H1 (cell line): Measurements from ENCODE around the gene BCAS4. TPM values are rescaled to one million over a fixed set of nuclear protein-coding genes. Genes with fewer than 3 reads are reported as not detected.

Experiments
- CTCF ChIA-PET: fragments of 300-600 bp; sonication (Branson Sonifier 250); formaldehyde crosslinking; loops from one replicate; lab custom pipeline; 2021; ENCODE audit not compliant: partially characterized antibody; lab: Charles Lee
- POLR2A ChIA-PET: fragments of 300-600 bp; sonication (Branson Sonifier 250); formaldehyde crosslinking; loops from one replicate; lab custom pipeline; 2021; ENCODE audit warnings: inconsistent platforms; ENCODE audit not compliant: partially characterized antibody; lab: Charles Lee
- DNase-seq, 2 experiments: peaks; one replicate each; pipeline versions ENCODE4 v3.0.0 to v3.0.0-alpha.2; 2010 to 2022; ENCODE audit warnings: low spot score in 2 of 2, low read depth in 1 of 2, mixed read lengths in 1 of 2
- FAIRE-seq: peaks from 2 replicates; lab custom pipeline; 2011; peaks lifted over from hg19 to GRCh38; lab: Jason Lieb, UNC
- H2AFZ ChIP-seq: 2 replicates; pipeline ENCODE4 v1.8.1; 2012; ENCODE audit warnings: low read length, inconsistent platforms
- H2AK5ac ChIP-seq: 2 replicates; pipeline ENCODE4 v1.6.1; 2013; ENCODE audit warnings: low read depth, low read length
- H2BK120ac ChIP-seq: replicated peaks from 2 replicates; pipeline ENCODE3; 2013; ENCODE audit warnings: low read depth, low read length, inconsistent platforms
- H2BK12ac ChIP-seq: 2 replicates; pipeline ENCODE4 v1.6.1; 2013; ENCODE audit warnings: low read depth, low read length
- H2BK15ac ChIP-seq: 2 replicates; pipeline ENCODE4 v1.6.1; 2013; ENCODE audit warnings: low read length
- H2BK20ac ChIP-seq: 2 replicates; pipeline ENCODE4 v1.6.1; 2013; ENCODE audit warnings: low read length
- H2BK5ac ChIP-seq: 2 replicates; pipeline ENCODE4 v1.6.1; 2013; ENCODE audit warnings: low read depth, low read length
- H3K14ac ChIP-seq: 2 replicates; pipeline ENCODE4 v1.6.1; 2013; ENCODE audit warnings: inconsistent platforms; ENCODE audit not compliant: insufficient read length
- H3K18ac ChIP-seq: 2 replicates; pipeline ENCODE4 v1.6.1; 2013; ENCODE audit warnings: low read length; ENCODE audit errors: extremely low read depth
- H3K23ac ChIP-seq: 2 replicates; pipeline ENCODE4 v1.6.1; 2013; ENCODE audit warnings: inconsistent platforms; ENCODE audit not compliant: insufficient read length
- H3K23me2 ChIP-seq: 2 replicates; pipeline ENCODE4 v1.6.1; 2013; ENCODE audit warnings: low read depth, low read length
- H3K27ac ChIP-seq: 2 replicates; pipeline ENCODE4 v1.6.1; 2011; ENCODE audit warnings: low read depth, low read length, inconsistent platforms
- H3K27me3 ChIP-seq, 4 experiments: replicated peaks in 1 of 4; 1 replicate in 1 of 4; 2 replicates in 3 of 4; pipeline versions ENCODE4 v1.6.1 to v1.8.1; 2011 to 2013; ENCODE audit warnings: low read length in 3 of 4, mild to moderate bottlenecking in 3 of 4, inconsistent platforms in 2 of 4, mixed read lengths in 2 of 4, moderate library complexity in 1 of 4; ENCODE audit not compliant: control insufficient read depth in 3 of 4, insufficient read depth in 3 of 4; ENCODE audit errors: extremely low read depth in 1 of 4
- H3K36me3 ChIP-seq, 4 experiments: 2 replicates each; pipeline versions ENCODE4 v1.6.1 to v1.8.1; 2011 to 2013; ENCODE audit warnings: mild to moderate bottlenecking in 4 of 4, low read length in 3 of 4, moderate library complexity in 2 of 4, control low read depth in 1 of 4, inconsistent platforms in 1 of 4; ENCODE audit not compliant: insufficient read depth in 4 of 4, control insufficient read depth in 2 of 4
- H3K4ac ChIP-seq: replicated peaks from 2 replicates; pipeline ENCODE3; 2013; ENCODE audit warnings: low read length, low read depth, mixed read lengths, inconsistent platforms; ENCODE audit not compliant: insufficient read length
- H3K4me1 ChIP-seq, 4 experiments: replicated peaks in 1 of 4; 1 replicate in 1 of 4; 2 replicates in 3 of 4; pipeline versions ENCODE4 v1.6.1 to v1.8.1; 2011 to 2013; ENCODE audit warnings: low read length in 3 of 4, inconsistent platforms in 2 of 4, mixed read lengths in 1 of 4; ENCODE audit not compliant: insufficient read depth in 4 of 4, control insufficient read depth in 3 of 4
- H3K4me2 ChIP-seq, 2 experiments: 2 replicates each; pipeline versions ENCODE4 v1.6.1 to v1.8.1; 2011 to 2013; ENCODE audit warnings: low read depth in 2 of 2, low read length in 2 of 2, control low read depth in 1 of 2, inconsistent platforms in 1 of 2, mild to moderate bottlenecking in 1 of 2; ENCODE audit not compliant: insufficient read depth in 1 of 2
- H3K4me3 ChIP-seq, 4 experiments: fragments of 200-600, 300-600 bp in 1 of 4; sonication (generic), shearing (Covaris generic), sonication (Bioruptor Twin) in 1 of 4; 2 replicates each; pipeline versions ENCODE4 v1.5.1 to v1.8.1; 2011 to 2016; ENCODE audit warnings: low read length in 4 of 4, low read depth in 3 of 4, control low read depth in 2 of 4, inconsistent platforms in 2 of 4, mild to moderate bottlenecking in 2 of 4, mixed read lengths in 1 of 4, moderate library complexity in 1 of 4; ENCODE audit not compliant: insufficient read depth in 2 of 4; ENCODE audit errors: extremely low read depth in 1 of 4
- H3K56ac ChIP-seq: replicated peaks from 2 replicates; pipeline ENCODE3; 2013; ENCODE audit warnings: low read depth, mild to moderate bottlenecking, mixed read lengths, low read length, inconsistent platforms; ENCODE audit not compliant: insufficient read length
- H3K79me1 ChIP-seq: 2 replicates; pipeline ENCODE4 v1.6.1; 2013; ENCODE audit warnings: low read depth, low read length, control low read depth
- H3K79me2 ChIP-seq, 2 experiments: 2 replicates each; pipeline versions ENCODE4 v1.6.1 to v1.8.1; 2012 to 2013; ENCODE audit warnings: low read length in 2 of 2, mild to moderate bottlenecking in 2 of 2, inconsistent platforms in 1 of 2; ENCODE audit not compliant: insufficient read depth in 2 of 2, control insufficient read depth in 1 of 2
- H3K9ac ChIP-seq, 4 experiments: replicated peaks in 1 of 4; 1 replicate in 1 of 4; 2 replicates in 3 of 4; pipeline versions ENCODE4 v1.6.1 to v1.8.1; 2011 to 2013; ENCODE audit warnings: low read depth in 3 of 4, low read length in 3 of 4, control low read depth in 2 of 4, mild to moderate bottlenecking in 2 of 4, moderate library complexity in 2 of 4, inconsistent platforms in 1 of 4; ENCODE audit errors: extremely low read depth in 1 of 4
- H3K9me3 ChIP-seq, 2 experiments: 2 replicates each; pipeline versions ENCODE4 v1.6.1 to v1.8.1; 2012 to 2013; ENCODE audit warnings: mild to moderate bottlenecking in 2 of 2, moderate library complexity in 2 of 2, control low read depth in 1 of 2, inconsistent platforms in 1 of 2, low read depth in 1 of 2, low read length in 1 of 2, mixed read lengths in 1 of 2; ENCODE audit not compliant: insufficient read depth in 2 of 2
- H4K20me1 ChIP-seq, 2 experiments: replicated peaks in 1 of 2; 2 replicates each; pipeline versions ENCODE3 to v1.8.1; 2011 to 2013; ENCODE audit warnings: inconsistent platforms in 2 of 2, low read length in 2 of 2, mild to moderate bottlenecking in 1 of 2; ENCODE audit not compliant: insufficient read depth in 2 of 2, control insufficient read depth in 1 of 2
- H4K5ac ChIP-seq: 2 replicates; pipeline ENCODE4 v1.6.1; 2013; ENCODE audit warnings: low read length, low read depth, mixed read lengths, inconsistent platforms; ENCODE audit not compliant: insufficient read length
- H4K8ac ChIP-seq: 2 replicates; pipeline ENCODE4 v1.8.0; 2013; ENCODE audit warnings: mild to moderate bottlenecking, moderate library complexity, low read length, inconsistent platforms; ENCODE audit not compliant: insufficient read depth; ENCODE audit errors: extremely low read depth
- H4K91ac ChIP-seq: replicated peaks from 2 replicates; pipeline ENCODE3; 2013; ENCODE audit warnings: low read length, mixed read lengths, inconsistent platforms; ENCODE audit not compliant: insufficient read length
- ATF3 ChIP-seq: IDR thresholded peaks from 2 replicates; pipeline ENCODE4 v1.6.1; 2011; ENCODE audit warnings: low read depth, mild to moderate bottlenecking, low read length; ENCODE audit not compliant: insufficient read depth
- BRCA1 ChIP-seq: IDR thresholded peaks from 2 replicates; pipeline ENCODE4 v1.6.1; 2012; ENCODE audit warnings: low read depth, low read length, improper control_type of control experiment
- CTBP2 ChIP-seq: IDR thresholded peaks from 2 replicates; pipeline ENCODE4 v1.7.0; 2011; ENCODE audit warnings: borderline replicate concordance, mild to moderate bottlenecking, moderate library complexity, mixed read lengths, low read length; ENCODE audit not compliant: insufficient read depth, insufficient read length
- GTF2F1 ChIP-seq: IDR thresholded peaks from 2 replicates; pipeline ENCODE4 v1.6.1; 2012; ENCODE audit warnings: low read depth, low read length, improper control_type of control experiment, borderline replicate concordance
- KDM5A ChIP-seq: fragments of 200-600 bp; IDR thresholded peaks from 2 replicates; pipeline ENCODE4 v1.7.1; 2012; ENCODE audit warnings: mild to moderate bottlenecking, low read length, inconsistent platforms, mixed read lengths
- MAX ChIP-seq: IDR thresholded peaks from 2 replicates; pipeline ENCODE4 v1.6.1; 2012; ENCODE audit warnings: inconsistent platforms
- NANOG ChIP-seq: IDR thresholded peaks from 2 replicates; pipeline ENCODE4 v1.6.1; 2011; ENCODE audit warnings: low read length, low read depth, mild to moderate bottlenecking, inconsistent platforms; ENCODE audit not compliant: insufficient read depth, poor library complexity, severe bottlenecking
- POLR2AphosphoS5 ChIP-seq: IDR thresholded peaks from 2 replicates; pipeline ENCODE4 v1.6.1; 2011; ENCODE audit warnings: low read depth, low read length
- RBBP5 ChIP-seq: IDR thresholded peaks from 2 replicates; pipeline ENCODE4 v1.7.1; 2012; ENCODE audit warnings: low read depth, mild to moderate bottlenecking, inconsistent platforms, low read length, moderate library complexity, borderline replicate concordance
- SP2 ChIP-seq: IDR thresholded peaks from 2 replicates; pipeline ENCODE4 v1.6.1; 2012; ENCODE audit warnings: mild to moderate bottlenecking, low read length, inconsistent platforms
- TBP ChIP-seq: IDR thresholded peaks from 2 replicates; pipeline ENCODE4 v1.6.1; 2011; ENCODE audit warnings: low read depth, low read length, improper control_type of control experiment
- WGBS, 2 experiments: shearing (Covaris generic) in 1 of 2; methylation state at CpG; one replicate each; pipeline versions ENCODE4 v1.1.6 to v1.1.7; 2013 to 2015; ENCODE audit warnings: low lambda C conversion rate in 2 of 2, mixed read lengths in 2 of 2, inconsistent platforms in 1 of 2, low coverage in 1 of 2, missing lambda C conversion rate in 1 of 2; ENCODE audit not compliant: insufficient replicate concordance in 2 of 2, insufficient coverage in 1 of 2, insufficient read length in 1 of 2; ENCODE audit errors: extremely low coverage in 1 of 2, missing lambda C conversion rate in 1 of 2; 5-methylcytosine and 5-hydroxymethylcytosine counted together
- polyA plus RNA-seq, 7 experiments: library from polyadenylated mRNA; depleted of rRNA in 3 of 7; stranded (reverse) in 5 of 7; unstranded in 2 of 7; fragments of >200 nt in 5 of 7; fragments of 200-250 nt in 2 of 7; gene quantifications; 1 replicate in 5 of 7; 2 replicates in 1 of 7; 4 replicates in 1 of 7; pipeline versions ENCODE4 v1.2.1 to v1.2.3, GENCODE V29; 2011 to 2013; ENCODE audit warnings: missing spikeins in 2 of 7, mixed read lengths in 2 of 7
- total RNA-seq: library from RNA; stranded (reverse); fragmentation: NEBNext Ultra II Directional; extraction: Animal tissue kit (Norgen Biotek cat#: 25700); gene quantifications from 2 replicates; pipeline ENCODE4 v1.2.1, GENCODE V29; 2021

The BCAS4 gene
- total and polyA plus RNA-seq, 2 of the 8 experiments (the other 6 are each of a cell fraction or from before 2014, with no cell fraction given) = 21.2 to 23.6 TPM

GRCh38 chr20:50870561-50871161, 75.8 kb downstream of the BCAS4 start:
- H4K91ac ChIP-seq = peak overlapping the region; percentile 75
- peaks cover 6 to 21% (median 16%) of the 10 kb centered on the region in 4 experiments for H3K4me1 ChIP-seq
- H3K79me1 ChIP-seq = no peaks in the 10 kb centered on the region
- H2BK15ac ChIP-seq = peak overlapping the region; percentile 95
- peak overlapping the region; percentile 90 for H2BK12ac ChIP-seq
- peak; percentile 84 to 86 for DNase-seq
- peak overlapping the region in 3 of 4 experiments; percentile 29 to 48 (median 41); a peak in 4 of 7 replicates for H3K9ac ChIP-seq
- H3K27me3 ChIP-seq = no peaks in the 10 kb centered on the region
- H2AK5ac ChIP-seq = 0 out of 2 replicates have a peak overlapping the region, but pooled peaks have one; percentile 6
- H2AFZ ChIP-seq = no peak overlapping the region
- H3K4me2 ChIP-seq = peak overlapping the region; percentile 77 to 79
- ChIA-PET CTCF (interaction anchor here (0.7 to 2.0 kb wide), 14 partner anchors 9 to 81 kb away, joined by 3 to 11 read pairs (median 5); partner anchors contain the start of genes ADNP and BCAS4), POLR2A (interaction anchor here (0.5 to 7.9 kb wide), 20 partner anchors 10 to 194 kb away, joined by 3 to 87 read pairs (median 4); partner anchors contain the start of genes ADNP, DPM1 and MOCS3)
- WGBS, 2 experiments = 6% methylated on average over 19 of the region's 19 CpGs; no CpG with 5 or more reads in 1 of the 2 experiments
- peak overlapping the region; percentile 98 for H2BK5ac ChIP-seq
- FAIRE-seq = no peak
- H3K79me2 ChIP-seq = no peaks in the 10 kb centered on the region
- H2BK120ac ChIP-seq = peak overlapping the region; percentile 7
- H4K8ac ChIP-seq = peak overlapping the region; percentile 60; the same call in 1 of the 2 replicates
- no peak overlapping the region for H3K14ac ChIP-seq
- H3K18ac ChIP-seq = peak overlapping the region; percentile 97
- H3K4ac ChIP-seq = no peak overlapping the region
- peak overlapping the region; percentile 80; the same call in 1 of the 2 replicates for H2BK20ac ChIP-seq
- H3K27ac ChIP-seq = peak overlapping the region; percentile 80
- peaks cover 0 to 2% (median 0%) of the 10 kb centered on the region in 4 experiments; a peak in 1 of 8 replicates for H3K36me3 ChIP-seq
- H3K23ac ChIP-seq = no peak overlapping the region
- H3K56ac ChIP-seq = peak overlapping the region; percentile 17
- peak overlapping the region; percentile 28 to 57 (median 40) for H3K4me3 ChIP-seq
- no peaks in the 10 kb centered on the region for H3K9me3 ChIP-seq
- peak overlapping the region; percentile 89 for H4K5ac ChIP-seq
- peaks cover 3% of the 10 kb centered on the region; the same call in 1 of the 2 replicates for H3K23me2 ChIP-seq
- no peaks in the 10 kb centered on the region for H4K20me1 ChIP-seq
- TF ChIP-seq MAX (no peak; the same call in 1 of the 2 replicates), CTBP2 (peak; percentile 49), RBBP5 (no peak), SP2 (no peak), NANOG (no peak), POLR2AphosphoS5 (peak; percentile 83), TBP (peak; percentile 74), BRCA1 (no peak), GTF2F1 (no peak), KDM5A (no peak), ATF3 (no peak)
